Measurements from ENCODE around the gene AGR3.

DNA sequence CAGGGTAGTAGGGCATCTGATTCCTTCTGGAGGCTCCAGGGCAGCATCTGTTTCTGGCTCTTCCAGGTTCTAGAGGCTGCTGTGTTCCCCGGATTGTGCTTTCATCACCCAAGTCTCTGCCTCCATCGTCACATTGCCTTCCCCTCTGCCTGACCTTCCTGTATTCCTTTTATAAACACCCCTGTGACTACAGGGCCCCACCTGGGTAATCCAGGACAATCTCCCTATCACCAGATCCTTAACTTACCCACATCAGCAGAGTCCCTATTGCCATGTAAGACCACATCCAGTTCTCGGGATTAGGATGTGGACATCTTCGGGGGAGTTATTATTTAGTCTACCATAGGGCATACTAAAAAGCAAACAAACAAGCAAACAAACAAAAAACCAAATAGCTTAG, 39.4 kb upstream of the AGR3 start:
- TF ChIP-seq, protein P1, sequence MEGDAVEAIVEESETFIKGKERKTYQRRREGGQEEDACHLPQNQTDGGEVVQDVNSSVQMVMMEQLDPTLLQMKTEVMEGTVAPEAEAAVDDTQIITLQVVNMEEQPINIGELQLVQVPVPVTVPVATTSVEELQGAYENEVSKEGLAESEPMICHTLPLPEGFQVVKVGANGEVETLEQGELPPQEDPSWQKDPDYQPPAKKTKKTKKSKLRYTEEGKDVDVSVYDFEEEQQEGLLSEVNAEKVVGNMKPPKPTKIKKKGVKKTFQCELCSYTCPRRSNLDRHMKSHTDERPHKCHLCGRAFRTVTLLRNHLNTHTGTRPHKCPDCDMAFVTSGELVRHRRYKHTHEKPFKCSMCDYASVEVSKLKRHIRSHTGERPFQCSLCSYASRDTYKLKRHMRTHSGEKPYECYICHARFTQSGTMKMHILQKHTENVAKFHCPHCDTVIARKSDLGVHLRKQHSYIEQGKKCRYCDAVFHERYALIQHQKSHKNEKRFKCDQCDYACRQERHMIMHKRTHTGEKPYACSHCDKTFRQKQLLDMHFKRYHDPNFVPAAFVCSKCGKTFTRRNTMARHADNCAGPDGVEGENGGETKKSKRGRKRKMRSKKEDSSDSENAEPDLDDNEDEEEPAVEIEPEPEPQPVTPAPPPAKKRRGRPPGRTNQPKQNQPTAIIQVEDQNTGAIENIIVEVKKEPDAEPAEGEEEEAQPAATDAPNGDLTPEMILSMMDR (IDR thresholded peaks at IDR 0.05), result no peak
- no peak for TF ChIP-seq POLR2AphosphoS5 (IDR thresholded peaks at IDR 0.05)

Data from stomach (tissue), 4 donors.